ENCODE measurements around the gene SMIM35. TPM values are rescaled to one million over a fixed set of nuclear protein-coding genes. Genes with fewer than 3 reads are reported as not detected.

Gene SMIM35
- total RNA-seq, 4 donors from 2014 or later, result not detected

DNA sequence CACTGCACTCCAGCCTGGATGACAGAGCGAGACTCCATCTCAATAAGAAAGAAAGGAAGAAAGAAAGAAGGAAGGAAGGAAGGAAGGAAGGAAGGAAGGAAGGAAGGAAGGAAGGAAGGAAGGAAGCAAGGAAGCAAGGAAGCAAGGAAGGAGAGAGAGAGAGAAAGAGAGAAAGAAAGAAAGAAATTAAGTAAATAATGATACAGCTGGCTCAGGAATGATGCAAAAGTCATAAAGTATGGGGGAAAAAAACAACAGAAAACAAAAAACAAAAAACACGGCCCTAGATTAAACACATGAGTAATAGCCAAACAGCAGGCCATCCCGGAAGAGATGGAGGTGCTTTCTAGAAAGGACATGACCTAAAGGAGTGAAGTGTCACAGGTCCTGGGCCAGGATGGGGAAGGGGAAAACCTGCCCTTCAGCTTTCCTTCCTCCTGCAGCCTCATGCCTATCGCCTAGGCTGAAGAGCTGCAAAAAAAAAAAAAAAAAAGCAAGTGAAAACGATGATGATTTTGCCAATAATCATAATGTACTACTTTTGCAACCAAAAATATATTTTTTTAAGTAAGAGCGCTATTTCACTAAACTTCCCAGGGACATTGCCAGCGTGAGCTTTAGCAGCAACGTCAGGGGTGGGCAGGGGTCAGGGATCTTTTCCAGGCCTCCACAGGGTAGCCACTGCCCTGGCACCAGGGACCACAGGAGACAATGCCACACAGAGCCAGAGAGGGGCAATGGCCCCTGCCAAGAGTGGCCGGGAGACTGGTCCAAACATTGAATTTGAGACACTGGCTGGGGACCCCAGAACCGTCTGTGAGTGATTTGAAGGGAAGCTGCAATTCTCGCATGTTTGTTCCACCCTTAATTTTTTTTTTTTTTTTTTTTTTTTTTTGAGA, 38.0 kb downstream of the SMIM35 start:
- Histone ChIP-seq H3K4me1 (no peaks in the 10 kb centered on the region), H3K36me3 (no peaks in the 10 kb centered on the region), H3K27ac (no peak overlapping the region), H3K27me3 (no peaks in the 10 kb centered on the region), H3K9me3 (no peaks in the 10 kb centered on the region), H3K4me3 (no peak overlapping the region)
- DNase-seq, result no peak
- intact Hi-C loops (cut with DNase I; ENCODE audit: low total_unique reads), result no loop called here
- TF ChIP-seq, protein P1, sequence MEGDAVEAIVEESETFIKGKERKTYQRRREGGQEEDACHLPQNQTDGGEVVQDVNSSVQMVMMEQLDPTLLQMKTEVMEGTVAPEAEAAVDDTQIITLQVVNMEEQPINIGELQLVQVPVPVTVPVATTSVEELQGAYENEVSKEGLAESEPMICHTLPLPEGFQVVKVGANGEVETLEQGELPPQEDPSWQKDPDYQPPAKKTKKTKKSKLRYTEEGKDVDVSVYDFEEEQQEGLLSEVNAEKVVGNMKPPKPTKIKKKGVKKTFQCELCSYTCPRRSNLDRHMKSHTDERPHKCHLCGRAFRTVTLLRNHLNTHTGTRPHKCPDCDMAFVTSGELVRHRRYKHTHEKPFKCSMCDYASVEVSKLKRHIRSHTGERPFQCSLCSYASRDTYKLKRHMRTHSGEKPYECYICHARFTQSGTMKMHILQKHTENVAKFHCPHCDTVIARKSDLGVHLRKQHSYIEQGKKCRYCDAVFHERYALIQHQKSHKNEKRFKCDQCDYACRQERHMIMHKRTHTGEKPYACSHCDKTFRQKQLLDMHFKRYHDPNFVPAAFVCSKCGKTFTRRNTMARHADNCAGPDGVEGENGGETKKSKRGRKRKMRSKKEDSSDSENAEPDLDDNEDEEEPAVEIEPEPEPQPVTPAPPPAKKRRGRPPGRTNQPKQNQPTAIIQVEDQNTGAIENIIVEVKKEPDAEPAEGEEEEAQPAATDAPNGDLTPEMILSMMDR (IDR thresholded peaks at IDR 0.05), result no peak
- TF ChIP-seq POLR2A (IDR thresholded peaks at IDR 0.05), result no peak

DNA sequence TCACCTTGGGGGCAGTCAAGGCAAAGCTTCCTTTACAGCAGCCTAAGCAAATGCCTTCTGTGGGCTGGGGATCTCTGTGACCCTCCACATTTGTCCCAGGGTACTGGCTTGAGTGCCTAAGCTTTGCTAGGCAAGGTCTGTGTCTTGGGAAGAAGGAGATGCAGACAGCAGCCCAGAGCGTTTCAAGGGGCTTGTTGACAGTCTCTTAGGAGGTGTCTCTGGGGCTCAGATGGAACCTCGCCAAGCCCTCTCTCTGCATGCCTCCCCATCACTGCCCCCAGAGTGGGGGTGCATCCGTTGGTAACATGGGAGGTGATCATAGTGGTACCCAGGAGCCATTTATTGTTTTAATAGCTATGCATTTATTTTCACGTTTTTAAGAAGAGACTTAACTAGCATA, 39.0 kb downstream of the SMIM35 start:
- intact Hi-C loops (cut with DNase I; ENCODE audit: low total_unique reads), result no loop called here
- Histone ChIP-seq H3K4me1 (no peaks in the 10 kb centered on the region), H3K27me3 (no peaks in the 10 kb centered on the region), H3K27ac (no peak overlapping the region), H3K4me3 (no peak overlapping the region), H3K9me3 (no peaks in the 10 kb centered on the region), H3K36me3 (no peaks in the 10 kb centered on the region)
- TF ChIP-seq POLR2A (IDR thresholded peaks at IDR 0.05), result no peak
- TF ChIP-seq, protein P1 (IDR thresholded peaks at IDR 0.05), result no peak
- DNase-seq, result no peak

DNA sequence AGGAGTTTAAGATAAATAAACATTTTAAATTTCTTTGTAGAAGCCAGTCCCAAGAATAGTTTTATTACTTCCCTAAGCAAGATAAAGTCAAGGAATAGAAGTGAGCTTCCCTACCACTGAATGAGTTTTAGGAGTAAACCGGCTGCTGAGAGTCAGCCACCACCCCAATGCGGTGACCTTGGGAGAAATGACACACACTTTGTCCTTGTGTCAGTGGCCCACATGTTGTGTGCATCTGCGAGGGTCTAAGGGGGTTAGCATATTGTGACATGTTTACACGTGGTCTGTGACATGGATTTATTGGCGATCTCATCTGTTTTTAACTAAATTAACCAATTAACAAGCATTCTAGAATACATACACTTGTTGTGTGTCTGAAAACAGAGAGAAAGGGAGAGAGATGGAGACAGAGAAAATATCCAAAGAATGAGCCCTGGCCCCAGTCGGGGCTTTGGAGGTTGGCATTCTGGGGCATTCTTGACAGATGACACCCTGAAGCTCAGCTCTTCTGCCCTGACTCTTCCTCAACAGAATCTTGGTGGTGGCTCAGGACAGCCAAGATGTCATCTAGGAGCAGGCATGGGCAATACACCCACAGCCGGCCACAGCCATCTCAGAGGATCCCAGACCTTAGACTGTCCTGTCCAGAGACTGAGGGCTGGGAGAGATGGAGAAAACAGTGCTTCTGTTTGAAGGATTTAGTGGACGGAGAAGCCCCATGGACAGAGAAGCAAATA, 39.6 kb downstream of the SMIM35 start:
- Histone ChIP-seq H3K4me1 (no peaks in the 10 kb centered on the region), H3K27ac (no peak overlapping the region), H3K9me3 (no peaks in the 10 kb centered on the region), H3K27me3 (no peaks in the 10 kb centered on the region), H3K36me3 (no peaks in the 10 kb centered on the region), H3K4me3 (no peak overlapping the region)
- intact Hi-C loops (cut with DNase I; ENCODE audit: low total_unique reads), result no loop called here
- TF ChIP-seq, protein P1 (IDR thresholded peaks at IDR 0.05), result no peak
- no peak for TF ChIP-seq POLR2A (IDR thresholded peaks at IDR 0.05)
- DNase-seq, result no peak

DNA sequence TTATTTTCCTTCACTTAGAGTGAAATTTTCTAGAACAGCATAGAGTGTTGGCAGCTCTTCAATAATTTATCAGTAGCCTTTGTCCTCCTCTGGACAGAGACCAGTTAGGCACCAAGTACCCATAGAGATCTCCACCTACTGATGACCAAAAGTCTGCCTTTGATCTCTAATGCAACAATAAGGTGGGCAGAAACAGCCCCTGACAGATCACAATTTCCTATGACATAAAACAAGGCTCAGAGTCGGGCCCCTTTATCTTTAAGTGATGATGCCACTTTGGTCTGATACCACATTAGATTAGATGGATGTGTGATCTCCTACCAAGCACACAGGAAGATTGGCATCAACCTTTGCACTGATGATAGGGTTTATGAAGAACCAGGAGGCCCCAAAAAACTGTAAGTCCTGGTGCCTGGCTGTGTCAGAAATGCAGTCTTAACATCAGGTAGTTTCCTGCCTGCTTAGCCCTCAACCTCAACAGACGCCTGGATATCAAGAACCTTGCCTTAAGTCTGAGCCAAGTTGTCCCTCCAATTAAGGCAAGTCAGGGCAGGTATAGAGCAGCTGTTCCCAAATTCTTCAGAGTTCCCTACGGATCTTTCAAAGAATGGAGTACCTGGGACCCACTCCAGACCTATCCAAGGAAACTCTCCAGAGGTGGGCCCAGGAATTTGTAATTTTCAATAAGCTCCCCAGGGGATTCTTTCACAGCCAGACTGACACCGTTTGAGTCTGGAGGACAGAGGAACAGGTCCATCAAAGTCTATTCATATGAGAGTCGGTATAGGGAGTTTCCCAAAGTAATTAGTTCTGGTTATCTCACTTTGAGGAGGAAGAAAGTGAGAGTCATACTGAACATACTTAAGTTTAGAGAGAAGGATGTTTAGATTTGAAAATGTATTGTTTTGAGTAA, 40.5 kb downstream of the SMIM35 start:
- TF ChIP-seq, protein P1 (IDR thresholded peaks at IDR 0.05), result no peak
- no peak for TF ChIP-seq POLR2A (IDR thresholded peaks at IDR 0.05)
- Histone ChIP-seq H3K27ac (no peak overlapping the region), H3K9me3 (no peaks in the 10 kb centered on the region), H3K36me3 (no peaks in the 10 kb centered on the region), H3K4me3 (no peak overlapping the region), H3K4me1 (no peaks in the 10 kb centered on the region), H3K27me3 (no peaks in the 10 kb centered on the region)
- DNase-seq, result no peak
- intact Hi-C loops (cut with DNase I; ENCODE audit: low total_unique reads), result no loop called here
